KMS-11 (cell line): ENCODE measurements around the gene SLC35B1.

Source experiments
- H2AFZ ChIP-seq: fragments of 200-600 bp; sonication (generic); 2 replicates; pipeline ENCODE4 v1.6.1; 2016; ENCODE audit warnings: antibody characterized with exemption, mixed run types, low read depth
- H3K27ac ChIP-seq: fragments of 200-600 bp; sonication (generic); 2 replicates; pipeline ENCODE4 v1.6.1; 2016; ENCODE audit warnings: mild to moderate bottlenecking, mixed run types
- H3K27me3 ChIP-seq: fragments of 200-600 bp; sonication (generic); 2 replicates; pipeline ENCODE4 v1.6.1; 2017; ENCODE audit warnings: mild to moderate bottlenecking, low read depth, mixed run types, moderate library complexity; ENCODE audit not compliant: insufficient read depth
- H3K36me3 ChIP-seq: fragments of 200-600 bp; sonication (generic); 2 replicates; pipeline ENCODE4 v1.6.1; 2017; ENCODE audit warnings: mild to moderate bottlenecking, mixed run types; ENCODE audit not compliant: insufficient read depth
- H3K4me1 ChIP-seq: fragments of 200-600 bp; sonication (generic); 2 replicates; pipeline ENCODE4 v1.6.1; 2016; ENCODE audit warnings: mild to moderate bottlenecking, low read depth, mixed run types; ENCODE audit not compliant: poor library complexity, severe bottlenecking
- H3K4me2 ChIP-seq: fragments of 200-600 bp; sonication (generic); 2 replicates; pipeline ENCODE4 v1.7.0; 2016; ENCODE audit warnings: mild to moderate bottlenecking, mixed run types
- H3K4me3 ChIP-seq: fragments of 200-600 bp; sonication (generic); IDR thresholded peaks from 2 replicates; pipeline ENCODE4 v1.6.1; 2017; ENCODE audit warnings: low read depth, low read length, mixed read lengths; ENCODE audit not compliant: insufficient read depth
- H3K79me2 ChIP-seq: fragments of 200-600 bp; sonication (generic); 2 replicates; pipeline ENCODE4 v1.6.1; 2016; ENCODE audit warnings: low read depth, mixed run types; ENCODE audit not compliant: insufficient read depth
- H3K9ac ChIP-seq: fragments of 200-600 bp; sonication (generic); 2 replicates; pipeline ENCODE4 v1.6.1; 2016; ENCODE audit warnings: mild to moderate bottlenecking, mixed run types
- H4K20me1 ChIP-seq: fragments of 200-600 bp; sonication (generic); 2 replicates; pipeline ENCODE4 v1.6.1; 2016; ENCODE audit warnings: mild to moderate bottlenecking, mixed run types; ENCODE audit not compliant: insufficient read depth
- CTCF ChIP-seq: fragments of 200-600 bp; sonication (generic); conservative IDR thresholded peaks from 2 replicates; pipeline ENCODE4 v1.6.1; 2017; ENCODE audit warnings: low read depth, mild to moderate bottlenecking, antibody characterized with exemption, low read length, moderate library complexity, mixed read lengths

The SLC35B1 gene

GRCh38 chr17:49730785-49731434 is 23.1 kb upstream of the SLC35B1 start:
- no peak overlapping the region for H3K4me3 ChIP-seq
- H3K4me1 ChIP-seq, result peaks cover 21% of the 10 kb centered on the region
- TF ChIP-seq CTCF, result no peak
- H3K27ac ChIP-seq, result no peak overlapping the region
- no peak overlapping the region for H3K9ac ChIP-seq
- no peak overlapping the region for H3K4me2 ChIP-seq
- H2AFZ ChIP-seq, result no peak overlapping the region
- no peaks in the 10 kb centered on the region; the same call in 1 of the 2 replicates for H3K36me3 ChIP-seq
- H4K20me1 ChIP-seq, result no peaks in the 10 kb centered on the region
- peaks cover 52% of the 10 kb centered on the region for H3K79me2 ChIP-seq
- no peaks in the 10 kb centered on the region for H3K27me3 ChIP-seq

GRCh38 chr17:49730078-49730784 is 22.5 kb upstream of the SLC35B1 start:
- Histone ChIP-seq H4K20me1 (no peaks in the 10 kb centered on the region), H2AFZ (no peak overlapping the region), H3K9ac (no peak overlapping the region), H3K27ac (no peak overlapping the region), H3K27me3 (no peaks in the 10 kb centered on the region), H3K4me2 (no peak overlapping the region), H3K36me3 (no peaks in the 10 kb centered on the region; the same call in 1 of the 2 replicates), H3K4me1 (peaks cover 21% of the 10 kb centered on the region), H3K79me2 (peaks cover 52% of the 10 kb centered on the region), H3K4me3 (no peak overlapping the region)
- TF ChIP-seq CTCF, result no peak

GRCh38 chr17:49729069-49729468 is 21.3 kb upstream of the SLC35B1 start:
- no peaks in the 10 kb centered on the region for H3K27me3 ChIP-seq
- no peak overlapping the region; the same call in 1 of the 2 replicates for H3K4me2 ChIP-seq
- H2AFZ ChIP-seq, result no peak overlapping the region
- no peak overlapping the region for H3K27ac ChIP-seq
- TF ChIP-seq CTCF, result no peak
- no peak overlapping the region for H3K9ac ChIP-seq
- peaks cover 24% of the 10 kb centered on the region for H3K4me1 ChIP-seq
- no peak overlapping the region for H3K4me3 ChIP-seq
- peaks cover 50% of the 10 kb centered on the region for H3K79me2 ChIP-seq
- no peaks in the 10 kb centered on the region; the same call in 1 of the 2 replicates for H3K36me3 ChIP-seq
- H4K20me1 ChIP-seq, result no peaks in the 10 kb centered on the region

- Histone ChIP-seq H3K27ac (no peak overlapping the region), H3K4me2 (no peak overlapping the region; the same call in 1 of the 2 replicates), H3K4me1 (peaks cover 24% of the 10 kb centered on the region), H2AFZ (no peak overlapping the region), H3K4me3 (no peak overlapping the region), H3K36me3 (no peaks in the 10 kb centered on the region; the same call in 1 of the 2 replicates), H3K9ac (no peak overlapping the region), H3K27me3 (no peaks in the 10 kb centered on the region), H4K20me1 (no peaks in the 10 kb centered on the region), H3K79me2 (peaks cover 48% of the 10 kb centered on the region)
- TF ChIP-seq CTCF, result no peak
These were observed 20.7 kb upstream of the SLC35B1 start for GRCh38 chr17:49728425-49728824.
